KG1 (cell line): ENCODE measurements around the gene PRPF38A.
A peak's percentile ranks its signal among the peaks of the same experiment; 100 is the strongest.

Experiments
- DNase-seq: peaks from one replicate; lab custom pipeline; 2025; lab: John Stamatoyannopoulos, UW

PRPF38A gene

GRCh38 chr1:52400131-52400530 lies 4.3 kb upstream of the PRPF38A start:
- no peak for DNase-seq

GRCh38 chr1:52402860-52403240 lies 1.6 kb upstream of the PRPF38A start:
- DNase-seq: no peak

- peak; percentile 81 for DNase-seq
These were observed 761 bp upstream of the PRPF38A start for GRCh38 chr1:52403566-52404115.

- DNase-seq: no peak
These were observed 555 bp downstream of the PRPF38A start for GRCh38 chr1:52404975-52405338.

- no peak for DNase-seq
These were observed 9.1 kb downstream of the PRPF38A start for GRCh38 chr1:52413410-52413989.

GRCh38 chr1:52414942-52415341 lies 10.5 kb downstream of the PRPF38A start:
- DNase-seq: no peak

GRCh38 chr1:52416811-52417210 lies 12.4 kb downstream of the PRPF38A start:
- DNase-seq: no peak

GRCh38 chr1:52420713-52421112 lies 16.3 kb downstream of the PRPF38A start:
- no peak for DNase-seq

- no peak for DNase-seq
These were observed 18.7 kb downstream of the PRPF38A start for GRCh38 chr1:52423055-52423454.

GRCh38 chr1:52423771-52424170 lies 19.4 kb downstream of the PRPF38A start:
- no peak for DNase-seq

GRCh38 chr1:52424231-52424636 lies 19.8 kb downstream of the PRPF38A start:
- peak; percentile 42 for DNase-seq

- no peak for DNase-seq
These were observed 20.4 kb downstream of the PRPF38A start for GRCh38 chr1:52424813-52425212.

- DNase-seq: no peak
These were observed 22.0 kb downstream of the PRPF38A start for GRCh38 chr1:52426371-52426770.

GRCh38 chr1:52427152-52427551 lies 22.8 kb downstream of the PRPF38A start:
- no peak for DNase-seq

- no peak for DNase-seq
These were observed 28.4 kb downstream of the PRPF38A start for GRCh38 chr1:52432807-52433206.

- no peak for DNase-seq
These were observed 30.8 kb downstream of the PRPF38A start for GRCh38 chr1:52435211-52435610.

- DNase-seq: no peak
These were observed 31.2 kb downstream of the PRPF38A start for GRCh38 chr1:52435650-52436049.

GRCh38 chr1:52436817-52437216 lies 32.4 kb downstream of the PRPF38A start:
- no peak for DNase-seq

GRCh38 chr1:52439976-52440375 lies 35.6 kb downstream of the PRPF38A start:
- DNase-seq: no peak

- no peak for DNase-seq
These were observed 40.1 kb downstream of the PRPF38A start for GRCh38 chr1:52444463-52444862.

- no peak for DNase-seq
These were observed 49.7 kb downstream of the PRPF38A start for GRCh38 chr1:52454127-52454526.

GRCh38 chr1:52454779-52455178 lies 50.4 kb downstream of the PRPF38A start:
- no peak for DNase-seq

GRCh38 chr1:52455686-52456085 lies 51.3 kb downstream of the PRPF38A start:
- DNase-seq: no peak

- DNase-seq: no peak
These were observed 56.3 kb downstream of the PRPF38A start for GRCh38 chr1:52460694-52461093.
